ENCODE data around the gene CPEB2.

CPEB2 gene

DNA sequence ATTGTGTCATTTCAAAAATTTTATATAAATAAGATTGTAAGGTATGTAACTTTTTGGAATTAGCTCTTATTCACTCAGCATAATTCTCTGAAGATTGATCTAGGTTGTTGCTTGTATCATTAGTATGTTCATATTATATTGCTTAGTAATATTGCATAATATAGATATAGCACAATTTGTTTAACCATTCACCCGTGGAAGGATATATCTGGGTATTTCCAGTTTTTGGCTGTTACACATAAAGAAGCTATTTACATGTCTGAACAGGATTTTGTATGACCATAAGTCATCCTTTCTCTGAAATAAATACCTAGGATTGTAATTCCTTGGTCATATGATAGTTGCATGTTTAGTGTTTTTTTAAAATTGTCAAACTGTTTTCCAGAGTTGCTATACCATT is 82.5 kb downstream of the CPEB2 start:
- no peak for TF ChIP-seq TAF1 (IDR thresholded peaks at IDR 0.05; ENCODE audit: borderline replicate concordance, insufficient read depth, low read length)
- TF ChIP-seq POLR2AphosphoS5 (IDR thresholded peaks at IDR 0.05; ENCODE audit: low read depth, low read length): no peak

DNA sequence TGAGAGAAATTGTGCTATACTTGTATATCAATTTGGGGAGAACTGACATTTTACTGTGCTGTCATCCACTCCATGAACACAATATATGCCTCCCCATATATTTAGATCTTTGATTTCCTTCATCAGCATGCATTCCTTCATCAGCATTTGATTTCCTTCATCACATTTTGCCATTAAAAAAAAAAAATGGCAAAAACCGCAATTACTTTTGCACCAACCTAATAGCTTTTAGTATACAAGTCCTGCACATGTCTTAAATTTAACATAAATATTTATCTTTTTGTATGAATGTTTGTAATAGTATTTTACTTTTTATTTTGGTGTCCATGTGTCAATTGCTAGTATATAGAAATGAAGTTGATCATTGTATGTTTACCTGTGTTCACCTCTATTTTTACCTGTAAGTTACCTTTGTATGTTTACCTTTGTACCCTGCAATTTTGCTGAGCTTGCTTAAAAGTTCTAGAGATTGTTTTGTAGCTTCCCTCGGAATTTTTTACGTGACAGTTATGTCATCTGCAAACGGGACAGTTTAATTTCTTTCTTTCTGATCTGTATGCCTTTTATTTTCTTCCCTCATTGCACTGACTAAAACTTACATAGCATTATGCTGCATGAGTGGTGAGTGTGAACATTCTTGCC is 86.2 kb downstream of the CPEB2 start:
- TF ChIP-seq TAF1 (IDR thresholded peaks at IDR 0.05; ENCODE audit: borderline replicate concordance, insufficient read depth, low read length) (no peak), SIN3A (IDR thresholded peaks at IDR 0.05; ENCODE audit: borderline replicate concordance, insufficient read depth, low read length) (no peak), POLR2AphosphoS5 (IDR thresholded peaks at IDR 0.05; ENCODE audit: low read depth, low read length) (no peak), FOXP2 (optimal IDR thresholded peaks at IDR 0.05; ENCODE audit: borderline replicate concordance, extremely low read depth, extremely low read length, insufficient read depth) (no peak)
- TF ChIP-seq, protein P1, sequence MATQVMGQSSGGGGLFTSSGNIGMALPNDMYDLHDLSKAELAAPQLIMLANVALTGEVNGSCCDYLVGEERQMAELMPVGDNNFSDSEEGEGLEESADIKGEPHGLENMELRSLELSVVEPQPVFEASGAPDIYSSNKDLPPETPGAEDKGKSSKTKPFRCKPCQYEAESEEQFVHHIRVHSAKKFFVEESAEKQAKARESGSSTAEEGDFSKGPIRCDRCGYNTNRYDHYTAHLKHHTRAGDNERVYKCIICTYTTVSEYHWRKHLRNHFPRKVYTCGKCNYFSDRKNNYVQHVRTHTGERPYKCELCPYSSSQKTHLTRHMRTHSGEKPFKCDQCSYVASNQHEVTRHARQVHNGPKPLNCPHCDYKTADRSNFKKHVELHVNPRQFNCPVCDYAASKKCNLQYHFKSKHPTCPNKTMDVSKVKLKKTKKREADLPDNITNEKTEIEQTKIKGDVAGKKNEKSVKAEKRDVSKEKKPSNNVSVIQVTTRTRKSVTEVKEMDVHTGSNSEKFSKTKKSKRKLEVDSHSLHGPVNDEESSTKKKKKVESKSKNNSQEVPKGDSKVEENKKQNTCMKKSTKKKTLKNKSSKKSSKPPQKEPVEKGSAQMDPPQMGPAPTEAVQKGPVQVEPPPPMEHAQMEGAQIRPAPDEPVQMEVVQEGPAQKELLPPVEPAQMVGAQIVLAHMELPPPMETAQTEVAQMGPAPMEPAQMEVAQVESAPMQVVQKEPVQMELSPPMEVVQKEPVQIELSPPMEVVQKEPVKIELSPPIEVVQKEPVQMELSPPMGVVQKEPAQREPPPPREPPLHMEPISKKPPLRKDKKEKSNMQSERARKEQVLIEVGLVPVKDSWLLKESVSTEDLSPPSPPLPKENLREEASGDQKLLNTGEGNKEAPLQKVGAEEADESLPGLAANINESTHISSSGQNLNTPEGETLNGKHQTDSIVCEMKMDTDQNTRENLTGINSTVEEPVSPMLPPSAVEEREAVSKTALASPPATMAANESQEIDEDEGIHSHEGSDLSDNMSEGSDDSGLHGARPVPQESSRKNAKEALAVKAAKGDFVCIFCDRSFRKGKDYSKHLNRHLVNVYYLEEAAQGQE (IDR thresholded peaks at IDR 0.05; ENCODE audit: insufficient read depth in 1 of 2, low read depth in 2 of 2, low read length in 2 of 2): no peak

DNA sequence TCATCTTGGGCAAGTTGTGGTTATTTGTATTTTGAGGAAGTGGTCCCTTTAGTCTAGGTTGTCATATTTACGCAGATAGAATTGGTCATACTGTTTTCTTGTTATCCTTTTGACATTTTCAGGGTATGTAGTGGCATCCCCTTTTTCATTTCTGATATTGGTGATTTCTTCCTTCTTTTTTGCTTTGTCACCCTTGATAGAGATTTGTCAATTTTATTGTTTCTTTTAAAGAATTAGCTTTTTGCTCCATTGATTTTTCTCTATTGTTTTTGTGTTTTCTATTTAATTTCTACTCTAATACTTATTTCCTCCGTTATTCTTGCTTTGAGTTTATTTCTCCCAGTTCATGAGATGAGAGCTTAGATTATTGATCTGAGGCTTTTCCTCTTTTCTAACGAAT is 87.7 kb downstream of the CPEB2 start:
- TF ChIP-seq TAF1 (IDR thresholded peaks at IDR 0.05; ENCODE audit: borderline replicate concordance, insufficient read depth, low read length) (no peak), FOXP2 (optimal IDR thresholded peaks at IDR 0.05; ENCODE audit: borderline replicate concordance, extremely low read depth, extremely low read length, insufficient read depth) (no peak), POLR2AphosphoS5 (IDR thresholded peaks at IDR 0.05; ENCODE audit: low read depth, low read length) (no peak), SIN3A (IDR thresholded peaks at IDR 0.05; ENCODE audit: borderline replicate concordance, insufficient read depth, low read length) (no peak)
- TF ChIP-seq, protein P1 (IDR thresholded peaks at IDR 0.05; ENCODE audit: insufficient read depth in 1 of 2, low read depth in 2 of 2, low read length in 2 of 2): no peak

DNA sequence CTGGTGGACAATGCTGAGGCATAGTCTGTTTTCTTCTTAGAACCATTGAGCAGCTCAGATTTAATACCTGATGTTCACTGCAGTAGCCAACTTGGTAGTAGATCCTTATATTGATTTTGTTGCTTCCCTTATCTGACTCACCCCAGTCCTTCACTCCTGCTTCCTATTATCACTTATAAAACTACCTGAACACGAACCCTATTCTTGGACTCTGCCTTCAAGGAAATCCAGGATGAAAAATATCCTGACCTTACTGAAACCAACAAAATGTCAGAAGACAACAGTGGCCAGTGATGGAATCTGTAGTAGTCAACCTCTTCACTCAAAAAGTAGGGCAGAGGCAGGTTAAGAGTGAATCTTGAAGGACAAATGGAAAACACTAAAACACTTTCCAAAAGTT is 98.1 kb downstream of the CPEB2 start:
- TF ChIP-seq TAF1 (IDR thresholded peaks at IDR 0.05; ENCODE audit: borderline replicate concordance, insufficient read depth, low read length): no peak
- TF ChIP-seq FOXP2 (optimal IDR thresholded peaks at IDR 0.05; ENCODE audit: borderline replicate concordance, extremely low read depth, extremely low read length, insufficient read depth): no peak
- TF ChIP-seq, protein P1 (IDR thresholded peaks at IDR 0.05; ENCODE audit: insufficient read depth in 1 of 2, low read depth in 2 of 2, low read length in 2 of 2): no peak
- TF ChIP-seq SIN3A (IDR thresholded peaks at IDR 0.05; ENCODE audit: borderline replicate concordance, insufficient read depth, low read length): no peak
- no peak for TF ChIP-seq POLR2AphosphoS5 (IDR thresholded peaks at IDR 0.05; ENCODE audit: low read depth, low read length)

DNA sequence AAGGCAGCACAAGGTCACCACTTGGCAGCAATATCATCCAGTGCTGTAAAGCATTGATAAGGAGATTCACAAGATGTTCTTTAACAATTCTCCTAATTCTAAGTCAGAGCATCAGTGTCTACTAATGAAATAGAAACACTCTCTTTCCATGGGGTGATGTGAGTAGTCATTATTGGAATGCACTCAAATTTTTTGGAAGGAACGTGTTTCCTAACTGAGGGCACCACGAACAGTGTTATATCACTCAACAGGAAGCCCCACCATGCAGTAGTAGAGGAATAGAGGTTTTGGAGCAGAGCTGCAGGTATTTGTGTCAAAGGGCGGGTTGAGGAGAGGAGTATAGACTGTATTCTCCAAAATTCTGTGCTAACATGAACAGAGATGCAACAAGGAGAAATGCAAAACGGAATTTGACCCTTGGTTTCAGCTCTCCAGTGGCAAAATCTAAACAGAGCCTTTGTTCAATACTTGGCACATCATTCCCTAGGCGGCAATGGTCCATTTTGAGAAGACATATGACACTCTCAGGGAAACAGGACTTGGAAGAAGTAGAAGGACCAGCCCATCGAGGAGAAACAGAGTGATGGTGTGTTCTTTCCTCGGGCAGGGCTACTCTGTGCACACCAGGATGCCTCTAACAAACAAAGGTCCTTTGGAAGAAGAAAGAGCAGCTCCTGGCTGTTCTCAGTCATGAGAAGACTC is 98.9 kb downstream of the CPEB2 start:
- TF ChIP-seq FOXP2 (optimal IDR thresholded peaks at IDR 0.05; ENCODE audit: borderline replicate concordance, extremely low read depth, extremely low read length, insufficient read depth) (no peak), TAF1 (IDR thresholded peaks at IDR 0.05; ENCODE audit: borderline replicate concordance, insufficient read depth, low read length) (no peak), POLR2AphosphoS5 (IDR thresholded peaks at IDR 0.05; ENCODE audit: low read depth, low read length) (no peak), SIN3A (IDR thresholded peaks at IDR 0.05; ENCODE audit: borderline replicate concordance, insufficient read depth, low read length) (no peak)
- TF ChIP-seq, protein P1 (IDR thresholded peaks at IDR 0.05; ENCODE audit: insufficient read depth in 1 of 2, low read depth in 2 of 2, low read length in 2 of 2): no peak

Measured in PFSK-1 (cell line).